T-cell (primary cell): ENCODE results near the gene KLHL7. TPM values are rescaled to one million over a fixed set of nuclear protein-coding genes. Genes with fewer than 3 reads are reported as not detected.

Source experiments
- ATAC-seq, 4 experiments: fragments of 200-7000 bp in 3 of 4; fragments of 150-1000 bp in 1 of 4; cut with Tn5 transposase; replicated peaks in 1 of 4; 1 replicate in 3 of 4; 2 replicates in 1 of 4; pipeline ENCODE4 v1.10.0; 2021; ENCODE audit warnings: moderate library complexity in 3 of 4, mild to moderate bottlenecking in 2 of 4, moderate number of reproducible peaks in 1 of 4
- CTCF ChIA-PET, 2 donors: fragments of 300-600 bp; sonication (Branson Sonifier 250); formaldehyde crosslinking; loops; one replicate each; lab custom pipeline; 2022; ENCODE audit warnings: antibody characterized with exemption in 2 of 2; lab: Charles Lee
- POLR2A ChIA-PET, 2 donors: fragments of 300-600 bp; sonication (Branson Sonifier 250); formaldehyde crosslinking; loops; one replicate each; lab custom pipeline; 2022; ENCODE audit warnings: antibody characterized with exemption in 2 of 2; lab: Charles Lee
- DNase-seq, 35 experiments: peaks; one replicate each; pipeline versions ENCODE4 v3.0.0 to v3.0.0-alpha.2; 2013 to 2023
- H3K27ac ChIP-seq: one replicate; pipeline ENCODE4 v1.5.1; 2013; ENCODE audit warnings: low read length
- H3K27me3 ChIP-seq, 2 experiments: replicated peaks in 1 of 2; 1 replicate in 1 of 2; 2 replicates in 1 of 2; pipeline versions ENCODE4 v1.6.1 to v1.7.0; 2013; ENCODE audit warnings: low read length in 1 of 2, mixed read lengths in 1 of 2; ENCODE audit not compliant: control insufficient read depth in 2 of 2, insufficient read depth in 2 of 2; ENCODE audit errors: extremely low read depth in 1 of 2
- H3K36me3 ChIP-seq, 2 donors: 1 replicate in 1 of 2; 2 replicates in 1 of 2; pipeline versions ENCODE4 v1.6.1 to v1.7.0; 2013; ENCODE audit warnings: low read length in 1 of 2; ENCODE audit not compliant: control insufficient read depth in 2 of 2, insufficient read depth in 1 of 2; ENCODE audit errors: extremely low read depth in 1 of 2
- H3K4me1 ChIP-seq, 2 experiments: 1 replicate in 1 of 2; 2 replicates in 1 of 2; pipeline versions ENCODE4 v1.6.1 to v1.7.0; 2013; ENCODE audit warnings: low read length in 2 of 2, mixed read lengths in 1 of 2; ENCODE audit not compliant: insufficient read depth in 2 of 2, control insufficient read depth in 1 of 2; ENCODE audit errors: extremely low read depth in 1 of 2
- H3K4me3 ChIP-seq, 2 donors: 1 replicate in 1 of 2; 2 replicates in 1 of 2; pipeline versions ENCODE4 v1.5.1 to v1.7.0; 2013; ENCODE audit warnings: mild to moderate bottlenecking in 2 of 2, low read length in 1 of 2, moderate library complexity in 1 of 2; ENCODE audit not compliant: control insufficient read depth in 1 of 2; ENCODE audit errors: extremely low read depth in 1 of 2
- H3K9me3 ChIP-seq: 2 replicates; pipeline ENCODE4 v1.7.0; 2013
- H3K27ac Mint-ChIP-seq, 2 donors: one replicate each; pipeline ENCODE4 v1.8.0; 2020 to 2021; ENCODE audit warnings: mild to moderate bottlenecking in 2 of 2, mixed read lengths in 2 of 2
- H3K27me3 Mint-ChIP-seq, 2 donors: one replicate each; pipeline ENCODE4 v1.8.0; 2021 to 2022; ENCODE audit warnings: mixed read lengths in 2 of 2
- H3K36me3 Mint-ChIP-seq: one replicate; pipeline ENCODE4 v1.8.0; 2021; ENCODE audit warnings: mixed read lengths
- H3K4me1 Mint-ChIP-seq, 3 donors: one replicate each; pipeline ENCODE4 v1.8.0; 2020 to 2022; ENCODE audit warnings: mixed read lengths in 3 of 3, mild to moderate bottlenecking in 1 of 3
- H3K4me3 Mint-ChIP-seq, 3 donors: one replicate each; pipeline ENCODE4 v1.8.0; 2020 to 2022; ENCODE audit warnings: mild to moderate bottlenecking in 3 of 3, mixed read lengths in 3 of 3, moderate library complexity in 3 of 3
- H3K9me3 Mint-ChIP-seq, 3 donors: one replicate each; pipeline ENCODE4 v1.8.0; 2020 to 2022; ENCODE audit warnings: mixed read lengths in 3 of 3
- WGBS: methylation state at CpG from one replicate; pipeline ENCODE4 v1.1.5; 2013; ENCODE audit warnings: missing lambda C conversion rate; ENCODE audit not compliant: insufficient coverage; 5-methylcytosine and 5-hydroxymethylcytosine counted together
- total RNA-seq, 35 experiments: library from RNA in 6 of 35; stranded (reverse) in 6 of 35; fragments of 120-200 nt in 1 of 35; gene quantifications; one replicate each; pipeline versions ENCODE4 v1.2.1 to v1.2.4 and lab custom pipeline; 2013 to 2026

The KLHL7 gene
- total RNA-seq, 5 donors from 2014 or later (not counting 1 experiment from before 2014, with no cell fraction given) = 20.1 to 26.8 (median 22.4) TPM

GRCh38 chr7:23208316-23208715, 102.7 kb downstream of the KLHL7 start:
- no peak for DNase-seq
- H3K27ac Mint-ChIP-seq = no peak overlapping the region
- Histone ChIP-seq H3K27ac (no peak overlapping the region), H3K27me3 (peaks cover 0 to 18% of the 10 kb centered on the region in 2 experiments), H3K4me1 (no peaks in the 10 kb centered on the region), H3K4me3 (no peak overlapping the region), H3K9me3 (no peaks in the 10 kb centered on the region), H3K36me3 (no peaks in the 10 kb centered on the region)
- ChIA-PET POLR2A (no interaction called here), CTCF (no interaction called here)
- H3K27me3 Mint-ChIP-seq = peaks cover 26 to 30% of the 10 kb centered on the region in 2 donors
- no peaks in the 10 kb centered on the region for H3K9me3 Mint-ChIP-seq
- H3K4me1 Mint-ChIP-seq = peaks cover 0 to 8% (median 4%) of the 10 kb centered on the region in 3 donors
- H3K36me3 Mint-ChIP-seq = peaks cover 23% of the 10 kb centered on the region
- ATAC-seq = no peak
- 90% methylated on average over 2 of the region's 4 CpGs for WGBS
- no peak overlapping the region for H3K4me3 Mint-ChIP-seq

- Mint-ChIP-seq H3K27me3 (peaks cover 22 to 25% of the 10 kb centered on the region in 2 donors), H3K4me3 (no peak overlapping the region), H3K4me1 (peaks cover 0 to 6% (median 2%) of the 10 kb centered on the region in 3 donors), H3K9me3 (no peaks in the 10 kb centered on the region), H3K27ac (no peak overlapping the region), H3K36me3 (peaks cover 4% of the 10 kb centered on the region)
- ATAC-seq = no peak
- Histone ChIP-seq H3K27ac (no peak overlapping the region), H3K4me3 (no peak overlapping the region), H3K4me1 (no peaks in the 10 kb centered on the region), H3K9me3 (no peaks in the 10 kb centered on the region), H3K36me3 (no peaks in the 10 kb centered on the region), H3K27me3 (peaks cover 0 to 22% of the 10 kb centered on the region in 2 experiments)
- no CpG with 5 or more reads among the region's 2 CpGs for WGBS
- CTCF ChIA-PET = no interaction called here
- DNase-seq = no peak
- POLR2A ChIA-PET = no interaction called here
Measured at GRCh38 chr7:23210506-23210905, 104.9 kb downstream of the KLHL7 start.

GRCh38 chr7:23211589-23211988, 106.0 kb downstream of the KLHL7 start:
- H3K36me3 ChIP-seq = no peaks in the 10 kb centered on the region
- POLR2A ChIA-PET = no interaction called here
- H3K4me1 Mint-ChIP-seq = peaks cover 0 to 1% (median 0%) of the 10 kb centered on the region in 3 donors
- H3K9me3 Mint-ChIP-seq = no peaks in the 10 kb centered on the region
- H3K9me3 ChIP-seq = no peaks in the 10 kb centered on the region
- H3K27ac Mint-ChIP-seq = no peak overlapping the region
- no peaks in the 10 kb centered on the region for H3K4me1 ChIP-seq
- ATAC-seq (no peak), DNase-seq (no peak)
- H3K4me3 Mint-ChIP-seq = no peak overlapping the region
- H3K27me3 Mint-ChIP-seq = peaks cover 24 to 25% of the 10 kb centered on the region in 2 donors
- H3K27ac ChIP-seq = no peak overlapping the region
- H3K36me3 Mint-ChIP-seq = peaks cover 2% of the 10 kb centered on the region
- 80% methylated on average over 4 of the region's 11 CpGs for WGBS
- H3K4me3 ChIP-seq = no peak overlapping the region
- H3K27me3 ChIP-seq = peaks cover 0 to 16% of the 10 kb centered on the region in 2 experiments
- CTCF ChIA-PET = no interaction called here

- Histone ChIP-seq H3K27ac (no peak overlapping the region), H3K27me3 (peaks cover 0 to 19% of the 10 kb centered on the region in 2 experiments), H3K36me3 (no peaks in the 10 kb centered on the region), H3K9me3 (no peaks in the 10 kb centered on the region), H3K4me3 (no peak overlapping the region), H3K4me1 (no peaks in the 10 kb centered on the region)
- Mint-ChIP-seq H3K4me3 (no peak overlapping the region), H3K9me3 (no peaks in the 10 kb centered on the region), H3K4me1 (no peaks in the 10 kb centered on the region), H3K36me3 (no peaks in the 10 kb centered on the region), H3K27me3 (peaks cover 17 to 19% of the 10 kb centered on the region in 2 donors), H3K27ac (no peak overlapping the region)
- POLR2A ChIA-PET = no interaction called here
- CTCF ChIA-PET = no interaction called here
- no peak for DNase-seq
- no peak for ATAC-seq
- WGBS = 79% methylated on average over 2 of the region's 2 CpGs
Measured at GRCh38 chr7:23212395-23212794, 106.8 kb downstream of the KLHL7 start.

GRCh38 chr7:23212841-23213240, 107.3 kb downstream of the KLHL7 start:
- CTCF ChIA-PET = no interaction called here
- H3K27me3 Mint-ChIP-seq = peaks cover 13 to 19% of the 10 kb centered on the region in 2 donors
- ATAC-seq (no peak), DNase-seq (no peak)
- H3K9me3 Mint-ChIP-seq = no peaks in the 10 kb centered on the region
- Histone ChIP-seq H3K36me3 (no peaks in the 10 kb centered on the region), H3K27me3 (peaks cover 0 to 19% of the 10 kb centered on the region in 2 experiments), H3K4me3 (no peak overlapping the region), H3K9me3 (no peaks in the 10 kb centered on the region), H3K4me1 (no peaks in the 10 kb centered on the region), H3K27ac (no peak overlapping the region)
- H3K4me3 Mint-ChIP-seq = no peak overlapping the region
- POLR2A ChIA-PET = no interaction called here
- no peaks in the 10 kb centered on the region for H3K36me3 Mint-ChIP-seq
- no peaks in the 10 kb centered on the region for H3K4me1 Mint-ChIP-seq
- WGBS = no CpG with 5 or more reads among the region's 4 CpGs
- no peak overlapping the region for H3K27ac Mint-ChIP-seq

- Histone ChIP-seq H3K27me3 (peaks cover 0 to 23% of the 10 kb centered on the region in 2 experiments), H3K4me3 (no peak overlapping the region), H3K27ac (no peak overlapping the region), H3K9me3 (no peaks in the 10 kb centered on the region), H3K36me3 (no peaks in the 10 kb centered on the region), H3K4me1 (no peaks in the 10 kb centered on the region)
- no peaks in the 10 kb centered on the region for H3K4me1 Mint-ChIP-seq
- no peak overlapping the region for H3K27ac Mint-ChIP-seq
- 92% methylated on average over 8 of the region's 11 CpGs for WGBS
- H3K4me3 Mint-ChIP-seq = no peak overlapping the region
- POLR2A ChIA-PET = no interaction called here
- peaks cover 18 to 25% of the 10 kb centered on the region in 2 donors for H3K27me3 Mint-ChIP-seq
- CTCF ChIA-PET = no interaction called here
- no peak for ATAC-seq
- no peaks in the 10 kb centered on the region for H3K36me3 Mint-ChIP-seq
- H3K9me3 Mint-ChIP-seq = no peaks in the 10 kb centered on the region
- no peak for DNase-seq
Measured at GRCh38 chr7:23213755-23214154, 108.2 kb downstream of the KLHL7 start.

- peaks cover 16 to 24% of the 10 kb centered on the region in 2 donors for H3K27me3 Mint-ChIP-seq
- POLR2A ChIA-PET = no interaction called here
- CTCF ChIA-PET = no interaction called here
Measured at GRCh38 chr7:23214423-23214822, 108.8 kb downstream of the KLHL7 start.

More at GRCh38 chr7:23214423-23214822, 108.8 kb downstream of the KLHL7 start:
- Histone ChIP-seq H3K27ac (no peak overlapping the region), H3K4me1 (no peaks in the 10 kb centered on the region), H3K27me3 (peaks cover 0 to 21% of the 10 kb centered on the region in 2 experiments), H3K4me3 (no peak overlapping the region), H3K9me3 (no peaks in the 10 kb centered on the region), H3K36me3 (no peaks in the 10 kb centered on the region)
- Mint-ChIP-seq H3K9me3 (no peaks in the 10 kb centered on the region), H3K4me1 (no peaks in the 10 kb centered on the region), H3K4me3 (no peak overlapping the region), H3K36me3 (no peaks in the 10 kb centered on the region), H3K27ac (no peak overlapping the region)
- ATAC-seq (no peak), DNase-seq (no peak)
- WGBS = 83% methylated on average over 5 of the region's 5 CpGs
